NCI-H2107 (cell line): Measurements from ENCODE around the gene IFT20.
A peak's percentile ranks its signal among the peaks of the same experiment; 100 is the strongest.

ENCODE experiments used
- DNase-seq: peaks from one replicate; lab custom pipeline; 2025; lab: John Stamatoyannopoulos, UW

Gene IFT20

GRCh38 chr17:28335201-28335958 is at the start of gene IFT20, which contains the start of gene TNFAIP1:
IFT20 (minus strand) TSS chr17:28335472; CDS start chr17:28331985, 3,487 bp downstream.
TNFAIP1 (plus strand) TSS chr17:28335761; CDS start chr17:28339522, 3,761 bp downstream.
- DNase-seq = peak; percentile 96

GRCh38 chr17:28385037-28385400 is 49.7 kb upstream of the IFT20 start:
- no peak for DNase-seq

- no peak for DNase-seq
These were observed 49.2 kb upstream of the IFT20 start for GRCh38 chr17:28384281-28385036.

- no peak for DNase-seq
These were observed 46.0 kb upstream of the IFT20 start for GRCh38 chr17:28381141-28381825.

GRCh38 chr17:28379814-28380801 is 44.8 kb upstream of the IFT20 start:
- DNase-seq = no peak

- no peak for DNase-seq
These were observed 37.6 kb upstream of the IFT20 start for GRCh38 chr17:28372945-28373274.

GRCh38 chr17:28372203-28372944 is 37.1 kb upstream of the IFT20 start:
- peak; percentile 20 for DNase-seq

- DNase-seq = peak; percentile 48
These were observed 36.3 kb upstream of the IFT20 start, which contains the start of gene SARM1 for GRCh38 chr17:28371245-28372202. SARM1 (plus strand) TSS chr17:28371694; CDS start chr17:28372033, 339 bp downstream.

- no peak for DNase-seq
These were observed 35.5 kb upstream of the IFT20 start for GRCh38 chr17:28370744-28371103.

- no peak for DNase-seq
These were observed 34.9 kb upstream of the IFT20 start, which contains the start of gene VTN for GRCh38 chr17:28370035-28370743. VTN (minus strand) TSS chr17:28370307; CDS start chr17:28370203, 104 bp downstream.

- no peak for DNase-seq
These were observed 34.4 kb upstream of the IFT20 start for GRCh38 chr17:28369684-28370034.

GRCh38 chr17:28368915-28369683 is 33.8 kb upstream of the IFT20 start:
- DNase-seq = no peak

- no peak for DNase-seq
These were observed 33.1 kb upstream of the IFT20 start for GRCh38 chr17:28368306-28368831.

- no peak for DNase-seq
These were observed 32.5 kb upstream of the IFT20 start for GRCh38 chr17:28367641-28368305.

GRCh38 chr17:28366605-28367004 is 31.3 kb upstream of the IFT20 start:
- no peak for DNase-seq

GRCh38 chr17:28365487-28365886 is 30.2 kb upstream of the IFT20 start:
- DNase-seq = no peak

- DNase-seq = no peak
These were observed 29.5 kb upstream of the IFT20 start, which contains the start of gene SEBOX for GRCh38 chr17:28364665-28365363. SEBOX (minus strand) TSS chr17:28365199; CDS start chr17:28365151, 48 bp downstream.
